Neural progenitor cell (in vitro differentiated cells): Measurements from ENCODE around the gene TMEM123. TPM values are rescaled to one million over a fixed set of nuclear protein-coding genes. Genes with fewer than 3 reads are reported as not detected.

ENCODE experiments used
- DNase-seq: peaks from one replicate; pipeline ENCODE4 v3.0.0-alpha.2; 2016; ENCODE audit warnings: low spot score
- H2AFZ ChIP-seq: fragments of 200-600 bp; sonication (generic); replicated peaks from 2 replicates; pipeline ENCODE4 v1.6.1; 2016; ENCODE audit warnings: antibody characterized with exemption
- H3F3A ChIP-seq: fragments of 200-600 bp; sonication (generic); 2 replicates; pipeline ENCODE4 v1.6.1; 2016; ENCODE audit warnings: antibody characterized with exemption, low read depth
- H3K27ac ChIP-seq: fragments of 200-600 bp; sonication (generic); 2 replicates; pipeline ENCODE4 v1.5.1; 2016; ENCODE audit warnings: mild to moderate bottlenecking
- H3K27me3 ChIP-seq: fragments of 200-600 bp; sonication (generic); 2 replicates; pipeline ENCODE4 v1.6.1; 2016; ENCODE audit warnings: mild to moderate bottlenecking, moderate library complexity
- H3K36me3 ChIP-seq: fragments of 200-600 bp; sonication (generic); 2 replicates; pipeline ENCODE4 v1.5.1; 2016
- H3K4me1 ChIP-seq: fragments of 200-600 bp; sonication (generic); 2 replicates; pipeline ENCODE4 v1.6.1; 2016; ENCODE audit warnings: mixed run types
- H3K4me2 ChIP-seq: fragments of 200-600 bp; sonication (generic); 2 replicates; pipeline ENCODE4 v1.6.1; 2016
- H3K4me3 ChIP-seq: fragments of 200-600 bp; sonication (generic); 2 replicates; pipeline ENCODE4 v1.5.1; 2016
- H3K79me2 ChIP-seq: fragments of 200-600 bp; sonication (generic); 2 replicates; pipeline ENCODE4 v1.6.1; 2016; ENCODE audit warnings: low read depth
- H3K9ac ChIP-seq: fragments of 200-600 bp; sonication (generic); 2 replicates; pipeline ENCODE4 v1.6.1; 2016
- H3K9me3 ChIP-seq: fragments of 200-600 bp; sonication (generic); 2 replicates; pipeline ENCODE4 v1.5.1; 2016; ENCODE audit warnings: low read depth
- H4K20me1 ChIP-seq: fragments of 200-600 bp; sonication (generic); 2 replicates; pipeline ENCODE4 v1.6.1; 2016; ENCODE audit warnings: low read depth
- H3K27ac Mint-ChIP-seq: 3 replicates; pipeline ENCODE4 v1.8.0; 2021; ENCODE audit warnings: mixed read lengths
- H3K27me3 Mint-ChIP-seq: 2 replicates; pipeline ENCODE4 v1.8.0; 2022; ENCODE audit warnings: low read depth, mild to moderate bottlenecking, inconsistent platforms, moderate library complexity, mixed read lengths; ENCODE audit not compliant: insufficient read depth
- H3K36me3 Mint-ChIP-seq: 3 replicates; pipeline ENCODE4 v1.8.0; 2021; ENCODE audit warnings: mixed read lengths
- H3K4me1 Mint-ChIP-seq: 3 replicates; pipeline ENCODE4 v1.8.0; 2021; ENCODE audit warnings: mixed read lengths
- H3K4me3 Mint-ChIP-seq: 3 replicates; pipeline ENCODE4 v1.8.0; 2021; ENCODE audit warnings: mild to moderate bottlenecking, moderate library complexity, mixed read lengths
- H3K9me3 Mint-ChIP-seq: 3 replicates; pipeline ENCODE4 v1.8.0; 2020; ENCODE audit warnings: mixed read lengths
- CTCF ChIP-seq: fragments of 200-600 bp; sonication (generic); IDR thresholded peaks from 2 replicates; pipeline ENCODE4 v1.5.1; 2017; ENCODE audit warnings: antibody characterized with exemption, mild to moderate bottlenecking
- EZH2 ChIP-seq: fragments of 200-600 bp; sonication (generic); IDR thresholded peaks from 2 replicates; pipeline ENCODE4 v1.6.1; 2017; ENCODE audit warnings: antibody characterized with exemption, mild to moderate bottlenecking, moderate library complexity
- EZH2phosphoT487 ChIP-seq: fragments of 200-600 bp; sonication (generic); IDR thresholded peaks from 2 replicates; pipeline ENCODE4 v1.6.1; 2017; ENCODE audit warnings: antibody characterized with exemption
- total RNA-seq: library from RNA; depleted of rRNA; stranded (reverse); fragments of >200 nt; gene quantifications from 2 replicates; pipeline ENCODE4 v1.2.3, GENCODE V29; 2015; ENCODE audit warnings: low replicate concordance

The TMEM123 gene
- total RNA-seq, 1 donor from 2014 or later = 230 TPM

GRCh38 chr11:102386136-102386734 lies 66.3 kb downstream of the TMEM123 start:
- Histone ChIP-seq H3K4me1 (peaks cover 3% of the 10 kb centered on the region), H2AFZ (no peak overlapping the region), H3K9me3 (no peaks in the 10 kb centered on the region), H3K9ac (no peak overlapping the region), H3K36me3 (no peaks in the 10 kb centered on the region), H3K27me3 (no peaks in the 10 kb centered on the region), H3K27ac (no peak overlapping the region), H4K20me1 (no peaks in the 10 kb centered on the region), H3K4me3 (no peak overlapping the region), H3F3A (peaks cover 8% of the 10 kb centered on the region), H3K79me2 (no peaks in the 10 kb centered on the region), H3K4me2 (no peak overlapping the region)
- no peak overlapping the region for H3K4me3 Mint-ChIP-seq
- no peaks in the 10 kb centered on the region for H3K9me3 Mint-ChIP-seq
- no peak for TF ChIP-seq EZH2phosphoT487
- no peak for TF ChIP-seq EZH2
- TF ChIP-seq CTCF = no peak
- no peaks in the 10 kb centered on the region for H3K27me3 Mint-ChIP-seq
- peaks cover 24% of the 10 kb centered on the region for H3K36me3 Mint-ChIP-seq
- DNase-seq = no peak
- H3K27ac Mint-ChIP-seq = no peak overlapping the region
- peaks cover 4% of the 10 kb centered on the region for H3K4me1 Mint-ChIP-seq

GRCh38 chr11:102385085-102386007 lies 67.2 kb downstream of the TMEM123 start:
- Histone ChIP-seq H3K4me2 (no peak overlapping the region), H3F3A (peaks cover 5% of the 10 kb centered on the region), H3K79me2 (no peaks in the 10 kb centered on the region), H3K9me3 (no peaks in the 10 kb centered on the region), H2AFZ (no peak overlapping the region), H3K27me3 (no peaks in the 10 kb centered on the region), H3K36me3 (no peaks in the 10 kb centered on the region), H3K4me3 (no peak overlapping the region), H3K4me1 (peaks cover 3% of the 10 kb centered on the region), H4K20me1 (no peaks in the 10 kb centered on the region), H3K9ac (no peak overlapping the region), H3K27ac (peak overlapping the region; percentile 16)
- TF ChIP-seq EZH2phosphoT487 = no peak
- no peak for TF ChIP-seq EZH2
- no peak for TF ChIP-seq CTCF
- no peak overlapping the region for H3K4me3 Mint-ChIP-seq
- H3K27ac Mint-ChIP-seq = peak overlapping the region; percentile 41
- H3K9me3 Mint-ChIP-seq = no peaks in the 10 kb centered on the region
- no peak for DNase-seq
- H3K4me1 Mint-ChIP-seq = peaks cover 4% of the 10 kb centered on the region
- peaks cover 26% of the 10 kb centered on the region for H3K36me3 Mint-ChIP-seq
- no peaks in the 10 kb centered on the region for H3K27me3 Mint-ChIP-seq

GRCh38 chr11:102384419-102385079 lies 68.0 kb downstream of the TMEM123 start:
- Histone ChIP-seq H3K27ac (peak overlapping the region; percentile 16), H3K4me3 (no peak overlapping the region), H3K36me3 (peaks cover 5% of the 10 kb centered on the region), H3K4me1 (peaks cover 3% of the 10 kb centered on the region), H3K79me2 (no peaks in the 10 kb centered on the region), H3K4me2 (no peak overlapping the region), H3K9me3 (no peaks in the 10 kb centered on the region), H3F3A (peaks cover 3% of the 10 kb centered on the region), H2AFZ (no peak overlapping the region), H3K27me3 (no peaks in the 10 kb centered on the region), H3K9ac (no peak overlapping the region), H4K20me1 (no peaks in the 10 kb centered on the region)
- DNase-seq = peak; percentile 18
- no peak overlapping the region for H3K27ac Mint-ChIP-seq
- TF ChIP-seq CTCF (no peak), EZH2phosphoT487 (no peak), EZH2 (no peak)
- no peak overlapping the region for H3K4me3 Mint-ChIP-seq
- H3K4me1 Mint-ChIP-seq = peaks cover 4% of the 10 kb centered on the region
- H3K9me3 Mint-ChIP-seq = no peaks in the 10 kb centered on the region
- H3K36me3 Mint-ChIP-seq = peaks cover 29% of the 10 kb centered on the region
- H3K27me3 Mint-ChIP-seq = no peaks in the 10 kb centered on the region
